Neuronal stem cell (in vitro differentiated cells): Measurements from ENCODE around the gene STT3A.

Experiments used
- DNase-seq: peaks from one replicate; pipeline ENCODE4 v3.0.0-alpha.2; 2013; ENCODE audit warnings: low spot score
- H2AFZ ChIP-seq: one replicate; pipeline ENCODE4 v1.6.1; 2013; ENCODE audit warnings: mild to moderate bottlenecking, low read length, inconsistent platforms
- H2AK5ac ChIP-seq: 2 replicates; pipeline ENCODE4 v1.6.1; 2013; ENCODE audit warnings: low read depth, mild to moderate bottlenecking, inconsistent platforms, low read length, moderate library complexity, mixed read lengths
- H2BK120ac ChIP-seq: 2 replicates; pipeline ENCODE4 v1.6.1; 2013; ENCODE audit warnings: low read depth, mild to moderate bottlenecking, inconsistent platforms, low read length, moderate library complexity, mixed read lengths
- H2BK12ac ChIP-seq: one replicate; pipeline ENCODE4 v1.6.1; 2013; ENCODE audit warnings: low read length, inconsistent platforms
- H2BK15ac ChIP-seq: 2 replicates; pipeline ENCODE4 v1.6.1; 2013; ENCODE audit warnings: mild to moderate bottlenecking, low read length, inconsistent platforms, mixed read lengths
- H2BK5ac ChIP-seq: one replicate; pipeline ENCODE4 v1.6.1; 2013; ENCODE audit warnings: inconsistent platforms, mild to moderate bottlenecking, low read length, moderate library complexity
- H3K14ac ChIP-seq: one replicate; pipeline ENCODE4 v1.6.1; 2013; ENCODE audit warnings: low read length, inconsistent platforms
- H3K18ac ChIP-seq: 2 replicates; pipeline ENCODE4 v1.6.1; 2013; ENCODE audit warnings: low read length, inconsistent platforms
- H3K23ac ChIP-seq: 2 replicates; pipeline ENCODE4 v1.6.1; 2013; ENCODE audit warnings: low read depth, mild to moderate bottlenecking, mixed read lengths, low read length, inconsistent platforms; ENCODE audit not compliant: poor library complexity
- H3K27ac ChIP-seq: replicated peaks from 3 replicates; pipeline ENCODE4 v1.5.1; 2013; ENCODE audit warnings: low read length, inconsistent platforms
- H3K27me3 ChIP-seq, 3 experiments: 2 replicates each; pipeline ENCODE4 v1.6.1; 2013; ENCODE audit warnings: low read length in 3 of 3, mild to moderate bottlenecking in 2 of 3, inconsistent platforms in 1 of 3, low read depth in 1 of 3, mixed read lengths in 1 of 3, moderate library complexity in 1 of 3; ENCODE audit not compliant: control insufficient read depth in 3 of 3, insufficient read depth in 3 of 3
- H3K36me3 ChIP-seq, 2 donors: replicated peaks in 1 of 2; 2 replicates each; pipeline ENCODE4 v1.6.1; 2013; ENCODE audit warnings: low read length in 2 of 2; ENCODE audit not compliant: control insufficient read depth in 2 of 2, insufficient read depth in 2 of 2
- H3K4ac ChIP-seq: 2 replicates; pipeline ENCODE4 v1.6.1; 2013; ENCODE audit warnings: inconsistent platforms, mild to moderate bottlenecking, low read length, moderate library complexity
- H3K4me1 ChIP-seq, 2 donors: 1 replicate in 1 of 2; 2 replicates in 1 of 2; pipeline ENCODE4 v1.6.1; 2013; ENCODE audit warnings: low read length in 2 of 2, low read depth in 1 of 2; ENCODE audit not compliant: control insufficient read depth in 2 of 2, insufficient read depth in 1 of 2
- H3K4me2 ChIP-seq: one replicate; pipeline ENCODE4 v1.6.1; 2013; ENCODE audit warnings: mild to moderate bottlenecking, low read length, inconsistent platforms; ENCODE audit not compliant: insufficient read depth, poor library complexity, severe bottlenecking
- H3K4me3 ChIP-seq, 2 donors: 2 replicates each; pipeline ENCODE4 v1.5.1; 2013; ENCODE audit warnings: low read length in 2 of 2, mild to moderate bottlenecking in 2 of 2, inconsistent platforms in 1 of 2, moderate library complexity in 1 of 2
- H3K79me1 ChIP-seq: one replicate; pipeline ENCODE4 v1.6.1; 2013; ENCODE audit warnings: low read depth, mild to moderate bottlenecking, inconsistent platforms, low read length, moderate library complexity
- H3K9ac ChIP-seq: one replicate; pipeline ENCODE4 v1.6.1; 2013; ENCODE audit warnings: mild to moderate bottlenecking, low read depth, low read length, inconsistent platforms; ENCODE audit not compliant: poor library complexity
- H3K9me3 ChIP-seq, 2 donors: replicated peaks in 1 of 2; 2 replicates each; pipeline versions ENCODE3 to v1.6.1; 2013; ENCODE audit warnings: low read length in 2 of 2, mild to moderate bottlenecking in 2 of 2, inconsistent platforms in 1 of 2, low read depth in 1 of 2, mixed read lengths in 1 of 2, moderate library complexity in 1 of 2; ENCODE audit not compliant: control insufficient read depth in 2 of 2, insufficient read depth in 1 of 2
- H4K8ac ChIP-seq: one replicate; pipeline ENCODE4 v1.6.1; 2013; ENCODE audit warnings: low read depth, mild to moderate bottlenecking, inconsistent platforms, low read length, moderate library complexity
- H4K91ac ChIP-seq: one replicate; pipeline ENCODE4 v1.6.1; 2013; ENCODE audit warnings: low read length, low read depth, mild to moderate bottlenecking, inconsistent platforms; ENCODE audit not compliant: poor library complexity
- WGBS, 2 donors: extraction: QIAGEN DNeasy Blood & Tissue Kit; methylation state at CpG; one replicate each; pipeline ENCODE4 v1.1.7; 2013; ENCODE audit warnings: missing lambda C conversion rate in 2 of 2, mixed read lengths in 1 of 2; ENCODE audit not compliant: insufficient read length in 2 of 2, insufficient replicate concordance in 1 of 2; ENCODE audit errors: extremely low coverage in 2 of 2; 5-methylcytosine and 5-hydroxymethylcytosine counted together

Gene STT3A

DNA sequence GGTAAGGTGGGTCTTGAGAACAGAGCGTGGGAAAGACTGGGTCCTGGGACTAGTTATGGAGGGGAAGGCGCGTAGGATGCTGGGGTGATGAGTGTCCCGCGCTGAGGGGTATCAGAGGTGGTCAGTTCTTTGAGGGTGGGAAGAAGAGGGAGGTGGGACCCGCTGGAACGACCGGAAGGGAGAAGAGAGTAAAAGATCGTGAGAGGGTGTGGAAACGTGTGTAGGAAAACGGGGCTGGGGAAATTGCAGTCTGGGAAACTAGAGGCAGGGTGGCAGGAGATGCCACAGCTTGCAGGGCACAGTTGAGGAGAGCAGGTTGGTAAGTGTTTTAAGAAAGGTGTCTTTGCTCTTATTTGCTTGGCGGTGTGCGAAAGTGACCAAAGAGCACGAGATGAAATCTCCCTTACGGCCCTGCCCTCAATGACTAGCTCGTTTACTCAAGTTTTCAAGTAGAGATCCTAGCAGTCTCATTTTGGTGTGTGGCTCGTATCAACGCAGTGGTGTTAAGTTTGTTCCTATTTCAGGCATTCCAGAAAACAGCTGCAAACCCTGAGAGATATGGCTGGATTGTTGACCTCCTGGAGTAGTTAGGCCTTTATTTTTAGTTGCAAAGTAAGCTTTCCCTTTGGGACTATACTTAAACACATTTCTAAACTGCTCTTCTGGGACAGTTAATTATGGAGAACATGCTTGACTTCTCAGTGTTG, 615 bp downstream of the STT3A start:
- Histone ChIP-seq H3K14ac (no peak overlapping the region), H3K27me3 (no peaks in the 10 kb centered on the region), H3K27ac (no peak overlapping the region), H2AK5ac (no peak overlapping the region), H2BK12ac (no peak overlapping the region), H3K9me3 (no peaks in the 10 kb centered on the region), H3K4ac (no peak overlapping the region), H2AFZ (peak overlapping the region; percentile 91), H3K4me2 (peak overlapping the region; percentile 69), H4K91ac (no peak overlapping the region), H3K18ac (no peak overlapping the region), H3K36me3 (peaks cover 3 to 39% of the 10 kb centered on the region in 2 donors), H4K8ac (no peak overlapping the region), H3K9ac (peak overlapping the region; percentile 97), H3K4me3 (peak overlapping the region; percentile 85 to 86), H2BK15ac (no peak overlapping the region), H3K4me1 (peaks cover 5 to 7% of the 10 kb centered on the region in 2 donors), H3K23ac (peak overlapping the region; percentile 22), H3K79me1 (peaks cover 2% of the 10 kb centered on the region), H2BK5ac (no peak overlapping the region), H2BK120ac (no peak overlapping the region)
- no CpG with 5 or more reads among the region's 18 CpGs for WGBS, 2 donors
- no peak for DNase-seq

- Histone ChIP-seq H3K4me3 (no peak overlapping the region), H3K36me3 (peaks cover 10 to 52% of the 10 kb centered on the region in 2 donors), H4K8ac (no peak overlapping the region)
These were observed 2.3 kb downstream of the STT3A start for GRCh38 chr11:125594958-125595357.

DNA sequence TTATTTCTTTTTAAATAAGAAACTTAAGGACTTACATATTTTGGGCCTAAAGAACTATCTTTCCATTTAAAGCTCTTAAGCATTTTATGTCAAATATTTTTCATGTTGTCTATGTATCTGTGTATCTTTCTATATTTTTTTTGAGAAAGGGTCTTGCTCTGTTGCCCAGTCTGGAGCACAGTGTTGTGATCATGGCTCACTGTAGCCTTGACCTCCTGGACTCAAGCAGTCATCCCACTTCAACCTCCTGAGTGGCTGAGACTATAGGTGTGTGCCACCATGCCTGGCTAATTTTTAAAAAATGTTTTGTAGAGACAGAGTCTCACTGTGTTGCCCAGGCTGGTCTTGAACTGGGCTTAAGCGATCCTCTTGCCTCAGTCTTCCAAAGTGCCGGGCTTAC, 8.0 kb downstream of the STT3A start:
- no CpG with 5 or more reads among the region's 2 CpGs for WGBS, 2 donors
- Histone ChIP-seq H3K27me3 (no peaks in the 10 kb centered on the region), H3K9ac (no peak overlapping the region), H4K8ac (no peak overlapping the region), H2AK5ac (no peak overlapping the region), H4K91ac (no peak overlapping the region), H3K14ac (no peak overlapping the region), H3K9me3 (no peaks in the 10 kb centered on the region), H3K23ac (no peak overlapping the region), H3K18ac (no peak overlapping the region), H2BK15ac (no peak overlapping the region), H2AFZ (no peak overlapping the region), H2BK120ac (no peak overlapping the region), H2BK12ac (no peak overlapping the region), H3K4ac (no peak overlapping the region), H2BK5ac (no peak overlapping the region), H3K79me1 (no peaks in the 10 kb centered on the region), H3K4me3 (no peak overlapping the region), H3K27ac (no peak overlapping the region), H3K36me3 (peaks cover 30 to 93% of the 10 kb centered on the region in 2 donors), H3K4me1 (no peaks in the 10 kb centered on the region), H3K4me2 (no peak overlapping the region)
- no peak for DNase-seq

More at GRCh38 chr11:125594958-125595357, 2.3 kb downstream of the STT3A start:
- no peak overlapping the region for H2BK12ac ChIP-seq
- WGBS, 2 donors: no CpG with 5 or more reads among the region's 3 CpGs
- H3K9me3 ChIP-seq: no peaks in the 10 kb centered on the region
- no peak overlapping the region for H3K27ac ChIP-seq
- peaks cover 2% of the 10 kb centered on the region for H3K79me1 ChIP-seq
- H4K91ac ChIP-seq: no peak overlapping the region
- no peak overlapping the region for H2BK120ac ChIP-seq
- no peak overlapping the region for H2BK5ac ChIP-seq
- H2AK5ac ChIP-seq: no peak overlapping the region
- no peak overlapping the region for H3K4me2 ChIP-seq
- H3K4me1 ChIP-seq: peaks cover 3 to 5% of the 10 kb centered on the region in 2 donors
- no peak overlapping the region for H3K14ac ChIP-seq
- no peaks in the 10 kb centered on the region for H3K27me3 ChIP-seq
- H3K23ac ChIP-seq: no peak overlapping the region
- H2BK15ac ChIP-seq: no peak overlapping the region
- no peak overlapping the region for H2AFZ ChIP-seq
- H3K18ac ChIP-seq: no peak overlapping the region
- no peak overlapping the region for H3K4ac ChIP-seq
- no peak overlapping the region for H3K9ac ChIP-seq
- DNase-seq: no peak

- Histone ChIP-seq H3K9ac (no peak overlapping the region), H2AFZ (no peak overlapping the region), H4K91ac (no peak overlapping the region), H3K18ac (no peak overlapping the region), H4K8ac (no peak overlapping the region), H3K9me3 (no peaks in the 10 kb centered on the region), H3K4me3 (no peak overlapping the region), H3K27ac (no peak overlapping the region), H2BK120ac (no peak overlapping the region), H2BK12ac (no peak overlapping the region), H3K4ac (no peak overlapping the region), H2BK15ac (no peak overlapping the region), H3K27me3 (no peaks in the 10 kb centered on the region), H3K23ac (no peak overlapping the region), H3K79me1 (no peaks in the 10 kb centered on the region), H3K36me3 (peaks cover 41 to 94% of the 10 kb centered on the region in 2 donors), H3K14ac (no peak overlapping the region), H2BK5ac (no peak overlapping the region), H3K4me2 (no peak overlapping the region), H3K4me1 (no peaks in the 10 kb centered on the region), H2AK5ac (no peak overlapping the region)
- DNase-seq: no peak
- WGBS, 2 donors: no CpG with 5 or more reads among the region's 3 CpGs
These were observed 10.6 kb downstream of the STT3A start for GRCh38 chr11:125603207-125603606.
